H9 (cell line): ENCODE results near the gene DPP7. TPM values are rescaled to one million over a fixed set of nuclear protein-coding genes. Genes with fewer than 3 reads are reported as not detected.
A peak's percentile ranks its signal among the peaks of the same experiment; 100 is the strongest.

Experiments
- DNase-seq: peaks from one replicate; pipeline ENCODE4 v3.0.0-alpha.2; 2017
- H2AFZ ChIP-seq: one replicate; pipeline ENCODE4 v1.6.1; 2013; ENCODE audit warnings: mild to moderate bottlenecking, low read length, control low read depth, moderate library complexity
- H2AK5ac ChIP-seq: 2 replicates; pipeline ENCODE4 v1.6.1; 2013; ENCODE audit warnings: low read length, control low read depth, mixed read lengths; ENCODE audit not compliant: insufficient read length
- H2BK120ac ChIP-seq: one replicate; pipeline ENCODE4 v1.6.1; 2013; ENCODE audit warnings: low read depth, mild to moderate bottlenecking, low read length, control low read depth, inconsistent platforms; ENCODE audit not compliant: poor library complexity, severe bottlenecking
- H2BK12ac ChIP-seq: 2 replicates; pipeline ENCODE4 v1.6.1; 2013; ENCODE audit warnings: low read length, control low read depth, mixed read lengths, low read depth; ENCODE audit not compliant: insufficient read length
- H2BK15ac ChIP-seq: 2 replicates; pipeline ENCODE4 v1.6.1; 2013; ENCODE audit warnings: low read depth, low read length, control low read depth
- H2BK20ac ChIP-seq: one replicate; pipeline ENCODE4 v1.6.1; 2013; ENCODE audit warnings: low read depth, mild to moderate bottlenecking, low read length, control low read depth, inconsistent platforms; ENCODE audit not compliant: poor library complexity, severe bottlenecking
- H2BK5ac ChIP-seq: 2 replicates; pipeline ENCODE4 v1.6.1; 2013; ENCODE audit warnings: low read length, control low read depth, mixed read lengths; ENCODE audit not compliant: insufficient read length
- H3K14ac ChIP-seq: 2 replicates; pipeline ENCODE4 v1.6.1; 2013; ENCODE audit warnings: low read length, control low read depth; ENCODE audit not compliant: insufficient read depth
- H3K18ac ChIP-seq: 2 replicates; pipeline ENCODE4 v1.6.1; 2013; ENCODE audit warnings: low read depth, mild to moderate bottlenecking, mixed read lengths, low read length, control low read depth; ENCODE audit not compliant: insufficient read length
- H3K23ac ChIP-seq: 2 replicates; pipeline ENCODE4 v1.6.1; 2013; ENCODE audit warnings: low read length, control low read depth, mixed read lengths, low read depth; ENCODE audit not compliant: insufficient read length
- H3K23me2 ChIP-seq: 2 replicates; pipeline ENCODE4 v1.6.1; 2013; ENCODE audit warnings: low read depth, mild to moderate bottlenecking, mixed read lengths, low read length, control low read depth; ENCODE audit not compliant: insufficient read length, poor library complexity, severe bottlenecking
- H3K27ac ChIP-seq: 2 replicates; pipeline ENCODE4 v1.5.1; 2013; ENCODE audit warnings: low read length, control low read depth, mixed read lengths, low read depth; ENCODE audit not compliant: insufficient read length
- H3K27me3 ChIP-seq: 2 replicates; pipeline ENCODE4 v1.6.1; 2013; ENCODE audit warnings: low read length, control low read depth, inconsistent platforms; ENCODE audit not compliant: insufficient read depth
- H3K4ac ChIP-seq: 2 replicates; pipeline ENCODE4 v1.6.1; 2013; ENCODE audit warnings: low read depth, mild to moderate bottlenecking, control low read depth, inconsistent platforms, low read length, moderate library complexity
- H3K4me1 ChIP-seq: 2 replicates; pipeline ENCODE4 v1.6.1; 2013; ENCODE audit warnings: low read length, control low read depth, inconsistent platforms; ENCODE audit not compliant: insufficient read depth
- H3K4me2 ChIP-seq: 2 replicates; pipeline ENCODE4 v1.6.1; 2013; ENCODE audit warnings: low read length, control low read depth, mixed read lengths; ENCODE audit not compliant: insufficient read length, insufficient read depth
- H3K56ac ChIP-seq: 2 replicates; pipeline ENCODE4 v1.6.1; 2013; ENCODE audit warnings: low read depth, mild to moderate bottlenecking, mixed read lengths, low read length, control low read depth; ENCODE audit not compliant: insufficient read length
- H3K79me1 ChIP-seq: 2 replicates; pipeline ENCODE4 v1.6.1; 2013; ENCODE audit warnings: low read depth, mild to moderate bottlenecking, moderate library complexity, low read length, control low read depth, inconsistent platforms; ENCODE audit not compliant: insufficient read depth, poor library complexity, severe bottlenecking
- H3K79me2 ChIP-seq: 2 replicates; pipeline ENCODE4 v1.6.1; 2013; ENCODE audit warnings: low read length, control low read depth, inconsistent platforms; ENCODE audit not compliant: insufficient read depth
- H3K9ac ChIP-seq: 2 replicates; pipeline ENCODE4 v1.6.1; 2013; ENCODE audit warnings: low read length, control low read depth, mixed read lengths; ENCODE audit not compliant: insufficient read length; ENCODE audit errors: extremely low read depth
- H3K9me3 ChIP-seq: one replicate; pipeline ENCODE4 v1.6.1; 2013; ENCODE audit warnings: low read depth, low read length, inconsistent platforms; ENCODE audit not compliant: control insufficient read depth
- H3T11ph ChIP-seq: one replicate; pipeline ENCODE4 v1.6.1; 2013; ENCODE audit warnings: mild to moderate bottlenecking, low read length, control low read depth, inconsistent platforms
- H4K20me1 ChIP-seq: one replicate; pipeline ENCODE4 v1.6.1; 2013; ENCODE audit not compliant: control insufficient read depth, insufficient read length, insufficient read depth
- H4K5ac ChIP-seq: 2 replicates; pipeline ENCODE4 v1.6.1; 2013; ENCODE audit warnings: low read depth, mild to moderate bottlenecking, mixed read lengths, low read length, control low read depth; ENCODE audit not compliant: insufficient read length
- H4K8ac ChIP-seq: replicated peaks from 2 replicates; pipeline ENCODE4 v1.6.1; 2013; ENCODE audit warnings: low read length, control low read depth, mixed read lengths, low read depth; ENCODE audit not compliant: insufficient read length
- H4K91ac ChIP-seq: 2 replicates; pipeline ENCODE4 v1.6.1; 2013; ENCODE audit warnings: low read depth, mild to moderate bottlenecking, moderate library complexity, mixed read lengths, low read length, control low read depth; ENCODE audit not compliant: insufficient read length
- H3K27ac Mint-ChIP-seq, 3 experiments: 2 replicates in 2 of 3; 3 replicates in 1 of 3; pipeline ENCODE4 v1.8.0; 2020 to 2021; ENCODE audit warnings: mixed read lengths in 3 of 3, mild to moderate bottlenecking in 1 of 3, moderate library complexity in 1 of 3
- H3K27me3 Mint-ChIP-seq: 2 replicates; pipeline ENCODE4 v1.8.0; 2021; ENCODE audit warnings: low read depth, mild to moderate bottlenecking, moderate library complexity, mixed read lengths
- H3K36me3 Mint-ChIP-seq, 3 experiments: 2 replicates in 2 of 3; 3 replicates in 1 of 3; pipeline ENCODE4 v1.8.0; 2020 to 2021; ENCODE audit warnings: low read depth in 3 of 3, mixed read lengths in 3 of 3; ENCODE audit not compliant: insufficient read depth in 1 of 3
- H3K4me1 Mint-ChIP-seq, 2 experiments: 2 replicates each; pipeline ENCODE4 v1.8.0; 2020; ENCODE audit warnings: mixed read lengths in 2 of 2
- H3K4me3 Mint-ChIP-seq, 2 experiments: 2 replicates in 1 of 2; 3 replicates in 1 of 2; pipeline ENCODE4 v1.8.0; 2020 to 2021; ENCODE audit warnings: mild to moderate bottlenecking in 2 of 2, mixed read lengths in 2 of 2, moderate library complexity in 1 of 2
- H3K9me3 Mint-ChIP-seq, 2 experiments: 2 replicates in 1 of 2; 3 replicates in 1 of 2; pipeline ENCODE4 v1.8.0; 2020; ENCODE audit warnings: mild to moderate bottlenecking in 2 of 2, mixed read lengths in 2 of 2, moderate library complexity in 1 of 2
- CTCF ChIP-seq: fragments of 200-600 bp; sonication (generic); conservative IDR thresholded peaks from 3 replicates; pipeline ENCODE4 v1.8.0; 2021; ENCODE audit warnings: antibody characterized with exemption, mild to moderate bottlenecking
- WGBS: extraction: QIAGEN DNeasy Blood & Tissue Kit; methylation state at CpG from one replicate; pipeline ENCODE4 v1.1.7; 2013; ENCODE audit warnings: missing lambda C conversion rate, low lambda C conversion rate, mixed read lengths; ENCODE audit not compliant: insufficient read length; ENCODE audit errors: extremely low coverage; 5-methylcytosine and 5-hydroxymethylcytosine counted together
- total RNA-seq: library from RNA; stranded (reverse); gene quantifications from 2 replicates; pipeline ENCODE4 v1.2.1, GENCODE V29; 2021

The DPP7 gene
- total RNA-seq, 1 experiment from 2014 or later = 29.4 TPM

GRCh38 chr9:137077010-137077747 is 37.4 kb downstream of the DPP7 start, which contains the start of gene UAP1L1:
Gene UAP1L1 (plus strand): TSS chr9:137077517. CDS start chr9:137077533, 16 bp downstream.
- no peaks in the 10 kb centered on the region; a peak in 1 of 5 replicates for H3K9me3 Mint-ChIP-seq
- Histone ChIP-seq H3K4me1 (peaks cover 3% of the 10 kb centered on the region; the same call in 1 of the 2 replicates), H3K79me2 (no peaks in the 10 kb centered on the region), H3K27ac (no peak within 1 kb of the TSS), H3K4ac (no peak within 1 kb of the TSS), H3K79me1 (no peaks in the 10 kb centered on the region), H3K18ac (no peak within 1 kb of the TSS), H2AK5ac (no peak within 1 kb of the TSS), H3K23ac (no peak within 1 kb of the TSS), H2AFZ (no peak within 1 kb of the TSS), H2BK20ac (no peak within 1 kb of the TSS), H4K5ac (no peak within 1 kb of the TSS), H3K14ac (no peak within 1 kb of the TSS), H2BK5ac (no peak within 1 kb of the TSS), H3K23me2 (peaks cover 17% of the 10 kb centered on the region), H4K91ac (no peak within 1 kb of the TSS), H2BK15ac (no peak within 1 kb of the TSS), H3K9me3 (no peaks in the 10 kb centered on the region), H3K56ac (no peak within 1 kb of the TSS), H4K8ac (no peak within 1 kb of the TSS), H2BK120ac (no peak within 1 kb of the TSS), H3T11ph (no peak within 1 kb of the TSS), H3K27me3 (peaks cover 7% of the 10 kb centered on the region; the same call in 1 of the 2 replicates), H3K9ac (no peak within 1 kb of the TSS), H4K20me1 (peaks cover 3% of the 10 kb centered on the region), H2BK12ac (no peak within 1 kb of the TSS), H3K4me2 (peak within 1 kb of the TSS; percentile 77)
- peak; percentile 72 for DNase-seq
- peaks cover 11 to 22% of the 10 kb centered on the region in 2 experiments for H3K4me1 Mint-ChIP-seq
- no CpG with 5 or more reads among the region's 87 CpGs for WGBS
- H3K27me3 Mint-ChIP-seq = peaks cover 48% of the 10 kb centered on the region
- no peak for TF ChIP-seq CTCF
- H3K27ac Mint-ChIP-seq = no peak within 1 kb of the TSS
- H3K36me3 Mint-ChIP-seq = no peaks in the 10 kb centered on the region; a peak in 1 of 7 replicates
- H3K4me3 Mint-ChIP-seq = peak within 1 kb of the TSS; percentile 60 to 76
